CD4-positive, alpha-beta T cell treated with Interleukin-21 for 1 hour (primary cell): Measurements from ENCODE around the gene AGL.
"Not testable (repeated sequence)": the region's sequence is repeated elsewhere in the genome, so short reads cannot be mapped to it uniquely, and the experiment has no call there.

Experiments used
- DNase-seq: peaks from one replicate; pipeline ENCODE4 v3.0.0-alpha.2; 2020

Gene AGL

GRCh38 chr1:99849744-99850458, at the start of gene AGL:
AGL (plus strand) TSS chr1:99850361; CDS start chr1:99851043, 682 bp downstream.
- DNase-seq = peak; percentile 90

GRCh38 chr1:99801584-99801983, 48.6 kb upstream of the AGL start:
- no peak for DNase-seq

- no peak for DNase-seq
Observed at GRCh38 chr1:99806882-99807281, 43.3 kb upstream of the AGL start.

- peak; percentile 75 for DNase-seq
Observed at GRCh38 chr1:99808391-99809115, 41.6 kb upstream of the AGL start.

GRCh38 chr1:99811075-99811474, 39.1 kb upstream of the AGL start:
- DNase-seq = no peak

GRCh38 chr1:99811747-99812146, 38.4 kb upstream of the AGL start:
- no peak for DNase-seq

- DNase-seq = no peak
Observed at GRCh38 chr1:99814373-99814900, 35.7 kb upstream of the AGL start.

GRCh38 chr1:99816656-99817055, 33.5 kb upstream of the AGL start:
- no peak for DNase-seq

- no peak for DNase-seq
Observed at GRCh38 chr1:99818063-99818699, 32.0 kb upstream of the AGL start.

- DNase-seq = peak; percentile 59
Observed at GRCh38 chr1:99820546-99820945, 29.6 kb upstream of the AGL start.

- no peak for DNase-seq
Observed at GRCh38 chr1:99825098-99825497, 25.1 kb upstream of the AGL start.

GRCh38 chr1:99825702-99826101, 24.5 kb upstream of the AGL start:
- no peak for DNase-seq

- DNase-seq = no peak
Observed at GRCh38 chr1:99827970-99828369, 22.2 kb upstream of the AGL start.

GRCh38 chr1:99829269-99829668, 20.9 kb upstream of the AGL start:
- no peak for DNase-seq

- DNase-seq = not testable (repeated sequence)
Observed at GRCh38 chr1:99833911-99834310, 16.2 kb upstream of the AGL start.

GRCh38 chr1:99836171-99837103, 13.7 kb upstream of the AGL start:
- not testable (repeated sequence) for DNase-seq

GRCh38 chr1:99840353-99840752, 9.8 kb upstream of the AGL start:
- DNase-seq = not testable (repeated sequence)

GRCh38 chr1:99843760-99844159, 6.4 kb upstream of the AGL start:
- DNase-seq = no peak

- not testable (repeated sequence) for DNase-seq
Observed at GRCh38 chr1:99845201-99845600, 5.0 kb upstream of the AGL start.

GRCh38 chr1:99849413-99849743, 783 bp upstream of the AGL start:
- DNase-seq = no peak

GRCh38 chr1:99850459-99851291, 514 bp downstream of the AGL start:
- no peak for DNase-seq
